Activated CD8-positive, alpha-beta memory T cell treated with anti-CD3 and anti-CD28 coated beads, Interleukin-2, amount 50 U/mL, for 4 hours (primary cell): ENCODE measurements around the gene FXYD6.
"Not testable (repeated sequence)": the region's sequence is repeated elsewhere in the genome, so short reads cannot be mapped to it uniquely, and the experiment has no call there.

Source experiments
- DNase-seq: peaks from one replicate; pipeline ENCODE4 v3.0.0-alpha.2; 2020

Gene FXYD6, protein sequence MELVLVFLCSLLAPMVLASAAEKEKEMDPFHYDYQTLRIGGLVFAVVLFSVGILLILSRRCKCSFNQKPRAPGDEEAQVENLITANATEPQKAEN

DNA sequence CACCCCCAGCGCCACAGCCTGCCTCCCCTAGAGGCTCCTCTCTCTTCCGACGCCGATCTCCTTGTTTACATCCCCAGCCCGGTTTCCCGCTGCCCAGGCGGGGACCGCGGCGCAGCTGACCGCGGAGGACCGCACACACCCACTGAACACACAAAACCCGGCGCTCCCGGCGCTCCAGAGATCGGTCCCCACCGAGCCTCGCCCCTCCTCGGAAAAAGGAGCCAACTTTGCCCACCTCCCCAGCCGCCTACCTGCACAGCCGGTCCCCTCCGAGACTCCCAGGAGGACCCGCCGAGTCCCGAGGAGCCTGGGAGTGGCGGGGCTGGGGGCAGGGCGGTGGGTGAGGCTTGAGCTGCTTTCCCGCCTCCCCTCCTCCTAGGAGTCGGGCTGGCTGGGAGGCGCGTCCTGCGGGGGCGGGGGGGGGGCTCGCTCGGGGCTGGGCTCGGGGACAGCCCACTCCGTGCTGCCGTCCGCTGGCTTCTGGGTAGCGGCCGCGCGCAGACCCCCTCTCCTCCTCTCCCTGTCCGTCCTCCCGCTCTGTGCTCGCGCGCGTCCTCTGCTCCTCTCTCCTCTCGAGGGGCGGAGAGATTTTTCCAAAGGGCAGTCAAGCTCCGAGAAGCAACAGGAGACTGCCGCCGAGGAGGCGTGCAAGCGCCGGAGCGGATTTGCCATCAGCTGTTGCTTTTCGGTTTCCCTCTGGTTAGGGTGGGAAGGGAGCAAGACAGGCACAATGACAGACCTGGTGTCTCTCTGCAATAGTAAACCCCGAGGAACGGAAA, at the start of gene FXYD6:
Gene FXYD6 (minus strand): TSS at position 318 of the 779 bp plus-strand sequence. CDS start 33,882 bp downstream, outside the sequence.
- no peak for DNase-seq

DNA sequence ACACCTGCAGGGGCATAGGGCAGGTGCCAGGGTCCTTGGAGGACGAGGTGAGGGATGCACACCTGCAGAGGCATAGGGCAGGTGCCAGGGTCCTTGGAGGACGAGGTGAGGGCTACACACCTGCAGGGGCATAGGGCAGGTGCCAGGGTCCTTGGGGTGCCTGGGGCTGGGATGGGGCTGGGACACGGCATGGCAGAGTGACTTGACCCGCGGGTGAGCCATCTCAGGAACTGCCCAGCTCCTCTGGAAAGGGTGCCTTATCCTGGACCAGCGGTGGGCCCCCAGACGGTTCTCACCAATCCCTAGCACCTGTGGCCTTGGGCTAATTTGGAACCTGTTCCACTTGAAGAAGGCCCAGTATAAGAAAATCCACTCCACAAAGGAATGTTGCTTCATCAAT, 49.7 kb upstream of the FXYD6 start:
- DNase-seq: not testable (repeated sequence)

DNA sequence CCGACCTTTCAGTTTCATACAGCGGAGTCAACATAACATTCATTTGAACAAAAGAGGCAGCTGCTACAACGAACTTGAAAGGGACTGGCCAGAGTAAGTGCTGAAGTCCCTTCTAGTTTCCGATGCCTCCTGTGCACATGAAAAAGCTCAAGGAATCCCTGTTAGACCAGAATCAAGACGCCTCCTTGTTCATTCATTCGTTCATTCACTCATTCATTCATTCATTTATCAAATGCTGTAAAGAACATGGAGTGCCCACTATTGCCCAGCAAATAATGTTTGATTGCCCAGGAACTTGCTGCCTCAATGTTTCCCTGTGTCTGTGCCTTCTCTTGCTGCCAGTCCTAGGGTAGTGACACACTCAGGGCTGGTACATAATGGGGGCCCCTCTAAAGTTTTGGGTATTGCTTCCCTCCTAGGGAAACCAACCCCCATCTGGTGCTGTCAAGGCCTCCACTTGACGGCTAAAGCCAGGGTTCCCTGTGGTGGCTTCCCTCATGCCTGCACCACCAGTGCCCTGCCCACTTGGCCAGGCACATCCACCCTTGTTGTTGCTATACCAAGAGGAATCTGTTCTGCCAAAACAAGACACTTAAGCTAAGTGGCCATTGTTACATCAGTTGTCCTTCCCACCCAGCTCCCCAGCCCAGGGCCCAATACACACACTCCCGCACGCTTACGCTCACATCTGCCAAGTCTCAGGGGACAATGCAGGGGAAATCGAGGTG, 48.9 kb upstream of the FXYD6 start:
- no peak for DNase-seq

DNA sequence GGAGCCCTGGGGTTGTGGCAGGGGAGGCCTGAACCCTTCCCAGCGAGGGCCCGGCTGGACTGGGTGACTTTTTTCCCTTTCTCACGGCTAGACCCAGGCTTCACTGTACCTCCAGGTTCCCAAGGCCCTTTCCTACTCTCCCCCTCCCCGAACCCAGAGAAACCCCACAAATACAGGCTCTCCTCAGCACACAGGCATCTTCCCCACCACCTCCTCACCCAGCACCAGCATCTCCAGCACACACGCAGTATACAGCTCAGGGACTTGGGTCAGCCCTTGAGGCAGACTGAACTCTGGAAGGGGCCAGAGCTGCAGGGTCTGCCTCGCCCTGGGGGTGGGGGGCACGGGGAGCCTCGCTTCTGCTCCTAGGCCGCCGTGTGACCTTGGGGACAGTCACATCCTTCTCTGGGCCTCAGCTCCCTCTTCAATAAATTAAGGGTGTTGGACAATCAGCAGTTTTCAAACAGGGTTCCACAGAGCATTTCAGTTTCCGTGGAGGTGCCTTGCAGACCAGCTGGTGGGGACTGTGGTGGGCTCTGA, 48.2 kb upstream of the FXYD6 start:
- DNase-seq: no peak

DNA sequence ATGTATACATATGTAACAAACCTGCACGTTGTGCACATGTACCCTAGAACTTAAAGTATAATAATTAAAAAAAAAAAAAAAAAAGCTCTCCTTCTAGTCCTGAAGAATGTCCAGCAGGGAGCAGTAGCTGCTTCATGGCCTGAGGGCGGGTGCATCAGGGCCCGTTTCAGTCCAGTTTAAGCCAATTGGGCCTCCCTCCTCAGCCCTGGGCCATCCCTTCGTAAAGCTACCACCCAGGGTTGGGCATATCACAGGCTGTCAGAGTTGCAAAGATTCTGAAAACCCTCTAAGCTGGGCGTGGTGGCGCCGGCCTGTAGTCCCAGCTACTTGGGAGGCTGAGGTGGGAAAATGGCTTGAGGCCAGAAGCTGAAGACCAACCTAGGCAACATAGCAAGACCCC, 47.3 kb upstream of the FXYD6 start:
- no peak for DNase-seq

DNA sequence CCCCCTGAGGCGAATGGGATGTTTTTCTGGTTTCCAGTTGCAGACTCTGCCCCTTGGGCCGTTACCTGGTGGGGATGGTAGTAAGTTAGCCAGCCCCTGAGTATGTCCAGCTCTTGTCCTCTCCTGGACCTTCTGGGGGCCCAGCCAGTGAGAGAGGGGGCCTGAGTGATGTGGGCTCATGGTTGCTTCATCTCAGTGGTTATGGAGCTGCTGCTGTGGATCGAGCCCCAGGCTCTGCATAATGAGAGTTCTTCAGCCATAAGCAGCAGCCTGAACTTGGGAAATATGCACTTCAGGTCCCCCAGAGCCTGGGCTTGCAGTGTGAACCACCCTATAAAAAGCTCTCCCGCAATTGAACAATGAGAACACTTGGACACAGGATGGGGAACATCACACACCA, 46.8 kb upstream of the FXYD6 start:
- DNase-seq: no peak

DNA sequence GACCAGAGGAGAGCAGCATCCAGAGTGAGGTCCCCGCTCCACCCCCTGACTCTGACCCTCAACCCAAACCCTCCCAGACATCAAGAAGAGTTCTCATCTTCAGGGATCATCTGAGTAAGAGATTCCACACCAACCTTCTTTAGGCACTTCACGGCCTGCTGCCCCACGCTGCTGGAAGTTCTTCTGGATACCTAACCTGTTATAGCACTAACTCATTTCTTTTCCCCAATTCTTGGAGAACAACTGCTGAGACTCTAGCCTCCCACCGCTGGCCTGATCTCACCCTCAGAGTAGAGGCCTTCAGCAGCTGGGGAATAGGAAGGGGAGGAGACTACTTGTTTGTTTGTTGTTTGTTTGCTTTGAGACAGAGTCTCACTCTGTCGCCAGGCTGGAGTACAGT, 45.4 kb upstream of the FXYD6 start:
- DNase-seq: no peak

DNA sequence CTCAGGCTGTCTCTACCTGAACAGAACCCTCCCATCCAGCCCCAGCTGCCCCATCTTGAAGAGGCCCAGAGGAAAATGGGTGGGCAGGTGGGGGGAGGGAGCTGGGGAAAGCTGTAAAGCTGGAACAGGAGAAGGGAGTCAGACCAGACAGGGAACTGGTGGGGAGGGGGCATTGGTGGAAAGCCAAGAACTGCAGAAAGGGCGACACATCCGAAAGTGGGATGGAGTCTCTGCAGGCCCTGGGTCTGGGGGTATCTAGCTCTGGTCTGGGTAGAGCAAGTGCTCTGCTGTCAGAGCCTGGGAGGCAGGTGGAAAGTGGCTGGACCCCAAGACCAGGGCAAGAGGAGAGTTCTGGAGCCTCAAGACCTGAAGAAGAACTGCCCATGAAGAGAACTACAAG, 45.0 kb upstream of the FXYD6 start:
- no peak for DNase-seq

DNA sequence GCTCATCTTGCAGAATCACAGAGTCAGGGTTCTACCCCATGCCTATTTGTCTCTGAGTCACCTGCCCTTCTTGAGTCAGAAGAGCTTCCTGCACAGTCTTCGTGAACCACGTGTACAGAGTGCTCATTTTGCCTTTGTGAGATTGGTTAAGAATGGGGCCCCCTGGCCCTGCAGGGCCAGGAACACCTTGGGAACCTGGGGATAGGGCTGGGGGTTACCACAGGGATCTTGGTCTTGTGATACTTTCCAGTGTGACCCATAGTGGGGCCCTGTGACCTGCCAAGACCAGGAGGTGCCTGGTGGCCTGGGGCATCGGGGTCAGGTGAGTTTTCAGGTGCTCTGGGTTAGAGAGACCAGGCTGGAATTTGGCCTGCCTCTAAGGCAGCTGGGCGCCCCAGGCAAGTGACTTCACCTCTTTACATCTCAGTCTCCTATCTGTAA, 43.3 kb upstream of the FXYD6 start:
- no peak for DNase-seq

DNA sequence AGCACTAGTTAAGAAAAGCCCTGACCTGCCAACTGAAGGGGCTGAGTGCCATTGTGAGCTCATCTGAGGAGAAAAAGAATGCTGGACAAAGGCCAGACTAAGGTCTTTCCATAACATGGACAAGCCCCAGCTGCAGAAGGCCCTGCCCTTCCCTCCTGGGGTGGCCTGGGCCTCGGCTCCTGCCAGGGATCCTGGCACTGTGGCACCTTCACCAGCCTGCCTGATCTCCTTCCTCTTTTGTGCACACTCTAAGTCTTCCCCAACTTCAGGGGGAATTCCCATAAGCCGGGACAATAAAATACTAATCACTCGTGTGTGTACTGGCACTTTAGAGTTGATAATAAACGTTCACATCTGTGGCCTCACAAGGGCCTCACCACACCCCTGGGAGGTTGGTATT, 42.9 kb upstream of the FXYD6 start:
- peak; percentile 1 for DNase-seq

DNA sequence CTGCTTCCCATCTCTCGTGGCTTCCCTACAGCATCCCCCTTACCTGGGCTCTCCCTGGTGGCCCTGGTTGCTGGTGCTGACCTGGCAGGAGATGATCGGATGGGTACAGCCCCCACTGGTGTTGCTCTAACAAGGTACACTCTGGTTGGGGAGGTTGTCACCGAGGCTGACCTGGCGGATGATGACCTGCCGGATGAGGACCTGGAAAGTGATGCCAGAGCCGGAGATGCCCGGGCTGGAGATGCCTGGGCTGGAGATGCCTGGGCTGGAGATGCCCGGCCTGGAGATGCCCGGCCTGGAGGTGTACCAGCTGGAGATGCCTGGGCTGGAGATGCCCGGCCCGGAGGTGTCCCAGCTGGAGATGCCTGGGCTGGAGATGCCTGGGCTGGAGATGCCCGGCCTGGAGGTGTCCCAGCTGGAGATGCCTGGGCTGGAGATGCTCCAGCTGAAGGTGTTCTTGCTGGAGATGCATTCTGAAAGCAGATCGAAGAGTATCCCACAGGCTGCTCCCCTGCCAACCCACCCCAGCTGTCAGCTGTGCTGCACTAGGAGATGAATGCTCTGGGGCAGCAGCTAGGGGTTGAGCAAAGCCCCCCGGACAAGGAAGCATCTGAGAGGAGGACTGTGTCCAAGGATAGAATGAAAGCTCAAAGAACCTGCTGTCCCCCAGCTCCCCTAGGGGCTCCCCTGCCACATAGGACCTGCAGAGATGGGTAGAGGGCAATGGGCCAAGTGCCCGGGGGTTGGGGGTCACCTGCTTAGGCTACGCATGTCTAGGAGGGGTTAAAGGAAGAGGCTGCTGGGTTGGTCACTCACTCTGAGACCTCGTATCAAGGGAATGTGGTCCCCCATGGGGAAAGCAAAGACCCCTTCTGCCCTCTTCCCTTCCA, 42.2 kb upstream of the FXYD6 start:
- DNase-seq: peak; percentile 4

DNA sequence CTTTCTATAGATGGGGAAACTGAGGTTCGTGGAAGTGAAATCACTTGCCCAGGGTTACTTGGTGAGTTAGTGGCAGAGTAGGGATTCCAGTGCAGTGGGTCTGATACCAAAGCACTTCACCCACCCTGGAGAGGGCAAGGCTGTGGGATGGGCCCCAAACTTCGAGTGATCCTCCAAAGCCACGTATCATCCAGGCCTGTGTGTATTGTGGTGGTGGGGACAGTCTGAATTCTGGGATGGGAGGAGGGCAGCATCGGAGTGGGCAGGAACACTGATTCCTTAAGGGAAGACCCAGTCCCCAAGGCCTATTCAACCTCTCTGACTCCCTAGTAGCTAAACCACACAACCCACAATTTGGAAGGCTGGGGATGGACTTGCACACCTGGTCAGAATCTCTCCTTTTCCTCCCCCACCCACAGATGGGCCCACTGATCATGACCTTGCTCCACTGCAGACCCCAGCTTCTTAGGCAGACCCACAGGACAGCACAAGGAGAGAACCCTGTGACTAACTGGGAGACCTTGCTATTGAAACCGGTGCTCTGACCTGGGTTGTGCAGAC, 41.2 kb upstream of the FXYD6 start:
- peak; percentile 2 for DNase-seq

DNA sequence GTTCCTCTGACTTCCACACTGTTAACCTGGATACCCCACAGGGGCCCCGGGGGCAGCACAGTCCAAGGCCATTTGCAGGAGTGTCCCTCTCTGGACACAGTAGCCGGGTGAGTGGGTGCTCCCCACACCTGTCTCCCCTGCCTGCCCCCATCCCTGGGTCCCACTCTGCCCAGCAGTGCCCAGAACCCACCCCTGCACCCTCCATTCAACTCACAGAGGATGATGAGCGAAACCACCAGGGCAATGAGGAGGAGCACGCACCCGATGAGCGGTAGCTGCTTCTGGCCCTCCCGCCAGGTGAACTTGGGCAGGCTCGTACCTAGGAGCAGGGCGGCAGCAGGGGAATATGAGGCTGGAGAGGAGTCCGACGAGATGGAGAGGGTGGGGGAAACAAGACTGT, 40.5 kb upstream of the FXYD6 start:
- DNase-seq: peak; percentile 8

DNA sequence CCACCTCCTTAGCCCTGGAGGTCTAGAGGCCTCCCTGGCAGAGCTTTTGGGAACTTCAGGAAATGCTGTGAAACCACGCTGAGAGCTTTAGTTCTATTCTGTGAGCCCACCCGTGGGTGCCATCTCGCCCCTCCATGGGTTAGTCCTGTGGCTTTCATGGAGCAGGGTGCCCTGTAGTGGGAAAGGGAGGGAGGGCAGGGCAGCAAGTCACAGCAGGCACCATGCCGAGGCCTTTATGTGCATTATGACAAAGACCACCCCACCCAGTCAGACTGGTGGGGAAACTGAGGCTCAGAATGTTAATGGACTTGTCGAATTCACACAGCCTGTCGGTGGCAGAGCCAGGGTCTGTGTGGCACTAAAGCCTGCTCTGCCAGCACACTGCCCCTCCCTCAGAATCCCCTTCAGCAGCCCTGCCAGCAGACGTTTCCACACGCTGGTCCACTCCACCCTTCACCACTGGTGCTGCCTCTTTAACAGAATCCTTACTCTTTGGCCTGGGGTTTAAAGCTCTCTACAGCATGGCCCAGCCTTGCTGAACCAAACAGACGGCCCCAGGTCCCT, 39.3 kb upstream of the FXYD6 start:
- no peak for DNase-seq

DNA sequence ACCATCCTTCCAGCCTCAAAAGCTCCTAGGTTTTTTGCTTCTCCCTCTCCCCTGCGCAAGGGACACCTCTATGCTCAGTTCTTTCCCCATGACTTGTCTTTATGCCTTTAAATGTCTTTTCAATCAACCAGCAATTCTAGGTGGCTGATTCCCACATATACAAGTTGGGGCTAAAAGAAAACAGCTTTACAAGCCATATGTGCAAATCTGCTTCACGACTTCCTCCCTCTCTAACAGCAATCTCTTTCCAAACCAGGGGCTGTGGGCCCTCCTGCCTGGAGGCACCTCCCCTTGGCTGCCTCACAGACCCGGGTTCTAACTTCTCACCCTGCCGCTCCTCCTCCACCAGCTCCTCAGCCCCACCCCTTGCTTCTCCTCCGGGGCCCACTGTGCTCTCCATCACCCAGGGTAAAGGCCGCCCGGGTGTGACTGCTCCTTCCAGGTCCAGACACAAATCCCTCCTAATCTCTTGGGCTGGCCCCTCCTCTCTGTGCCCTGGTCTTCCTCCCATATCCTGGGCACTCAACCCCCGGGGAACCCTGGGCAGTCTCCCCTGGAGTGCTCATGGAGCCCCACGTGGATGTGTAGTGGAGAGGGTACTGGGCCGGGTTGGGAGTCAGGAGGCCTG, 38.6 kb upstream of the FXYD6 start:
- DNase-seq: no peak

DNA sequence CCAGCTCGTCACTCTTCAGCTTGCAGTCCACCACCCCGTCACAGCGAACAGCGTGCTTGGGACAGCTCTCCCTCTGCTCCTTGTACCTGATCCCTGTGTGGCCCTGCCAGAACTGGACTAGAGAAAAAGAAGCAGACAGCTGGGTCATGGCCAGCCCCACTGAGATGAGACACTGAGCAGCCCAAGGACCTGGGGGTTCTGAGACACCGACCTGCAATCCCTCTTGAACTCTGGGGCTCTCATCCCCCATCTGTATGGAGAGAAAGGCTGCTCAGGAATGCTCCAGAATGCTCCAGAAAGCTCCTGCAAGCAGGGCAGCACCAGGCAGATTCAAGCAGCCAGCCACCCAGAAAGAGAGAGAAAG, 37.9 kb upstream of the FXYD6 start:
- no peak for DNase-seq

DNA sequence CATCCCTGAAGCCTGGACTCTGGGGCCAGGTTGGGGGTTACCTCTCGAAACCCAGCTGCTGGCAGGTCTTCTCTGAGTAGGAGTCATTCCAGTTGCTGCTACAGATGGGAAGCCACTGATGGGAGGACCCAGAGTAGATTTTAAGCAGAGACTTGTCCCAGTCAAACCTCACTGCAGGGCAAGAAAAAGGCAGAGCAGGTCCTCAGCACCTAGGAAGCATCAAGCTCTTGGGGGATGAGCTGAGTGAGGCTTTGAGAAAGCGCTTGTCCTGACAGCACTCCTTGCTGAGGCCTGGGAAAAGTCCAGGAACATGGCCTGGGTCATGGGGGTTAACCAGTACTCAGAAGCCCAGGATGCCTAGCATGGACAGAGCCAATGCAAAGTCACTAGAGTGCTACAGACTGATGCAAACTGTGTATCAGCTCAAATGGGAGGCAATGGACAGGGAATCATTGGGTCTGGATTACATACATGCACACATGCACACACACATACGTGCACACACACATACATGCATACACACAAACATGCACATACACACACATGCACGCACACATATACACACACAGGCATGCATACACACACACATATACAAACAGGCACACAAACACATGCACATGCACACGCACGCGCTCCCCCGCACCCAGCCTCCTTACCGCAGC, 37.4 kb upstream of the FXYD6 start:
- no peak for DNase-seq

DNA sequence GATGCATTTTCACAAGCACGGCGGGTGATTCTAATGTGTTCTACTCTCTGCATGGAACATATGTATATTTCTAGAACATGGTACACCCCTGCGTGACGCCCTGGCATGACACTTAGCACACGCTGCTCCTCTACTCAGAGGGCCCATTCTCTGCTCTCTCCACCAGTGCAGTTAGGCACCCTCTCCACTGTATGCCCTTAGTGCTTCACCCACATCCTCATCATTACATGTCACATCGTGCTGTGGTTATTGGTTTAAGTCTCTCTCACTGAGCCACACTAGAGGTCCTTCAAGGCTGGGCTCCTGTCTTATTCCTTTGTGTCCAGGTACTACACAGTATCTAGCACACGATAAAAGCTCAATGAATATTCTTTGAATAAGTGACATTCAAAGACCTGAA, 36.0 kb upstream of the FXYD6 start:
- DNase-seq: no peak

DNA sequence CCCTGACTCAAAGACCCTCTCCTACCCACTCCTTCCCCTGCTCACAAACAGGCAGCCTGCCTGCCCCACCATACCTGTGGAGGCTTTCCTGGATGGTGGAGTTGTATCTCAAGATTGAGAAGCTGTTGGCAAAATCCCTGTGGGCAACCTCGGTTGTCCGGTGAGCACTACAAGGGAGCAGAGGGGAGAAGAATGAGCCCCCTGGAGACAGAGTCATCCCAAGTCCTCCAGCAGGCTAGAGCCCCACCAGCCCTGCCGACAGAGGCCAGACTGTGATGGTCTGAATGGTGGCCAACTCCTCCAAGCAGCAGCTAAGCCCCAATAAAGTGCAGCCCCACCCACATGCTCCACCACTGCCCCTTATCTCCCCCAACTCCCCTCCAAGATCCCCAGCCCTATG, 35.2 kb upstream of the FXYD6 start:
- no peak for DNase-seq

DNA sequence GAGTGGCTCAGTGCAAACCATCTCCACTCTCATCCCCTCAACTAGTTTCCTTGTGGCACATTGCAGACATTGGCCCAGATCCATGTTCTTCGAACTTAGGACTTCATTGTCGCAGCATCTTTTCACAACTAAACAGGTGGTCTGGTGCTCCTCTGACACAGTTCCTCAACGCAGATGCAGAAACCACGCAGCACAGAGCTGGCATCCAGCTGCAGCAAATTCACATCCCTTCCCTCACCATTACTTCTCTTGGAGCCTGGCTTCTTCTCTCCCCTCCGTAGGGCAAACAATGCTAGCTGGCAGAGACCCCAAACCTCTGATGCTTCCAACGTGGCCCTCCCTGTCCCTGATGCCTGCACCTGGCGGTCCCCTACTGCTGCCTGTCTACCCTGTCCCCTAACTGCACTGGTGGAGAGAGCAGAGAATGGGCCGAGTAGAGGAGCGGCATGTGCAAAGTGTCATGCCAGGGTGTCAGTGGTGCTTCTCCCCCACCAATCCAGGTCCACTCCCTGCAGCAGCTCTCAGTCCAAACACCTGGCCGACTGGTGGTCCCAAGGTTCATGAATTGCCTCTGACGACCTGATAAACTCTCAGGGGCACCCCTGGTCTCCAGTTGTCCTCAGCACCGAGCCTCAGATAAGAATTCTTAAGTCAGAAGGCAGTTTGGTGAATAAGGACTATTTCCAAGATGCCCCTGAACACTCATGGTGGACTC, 34.6 kb upstream of the FXYD6 start:
- no peak for DNase-seq

DNA sequence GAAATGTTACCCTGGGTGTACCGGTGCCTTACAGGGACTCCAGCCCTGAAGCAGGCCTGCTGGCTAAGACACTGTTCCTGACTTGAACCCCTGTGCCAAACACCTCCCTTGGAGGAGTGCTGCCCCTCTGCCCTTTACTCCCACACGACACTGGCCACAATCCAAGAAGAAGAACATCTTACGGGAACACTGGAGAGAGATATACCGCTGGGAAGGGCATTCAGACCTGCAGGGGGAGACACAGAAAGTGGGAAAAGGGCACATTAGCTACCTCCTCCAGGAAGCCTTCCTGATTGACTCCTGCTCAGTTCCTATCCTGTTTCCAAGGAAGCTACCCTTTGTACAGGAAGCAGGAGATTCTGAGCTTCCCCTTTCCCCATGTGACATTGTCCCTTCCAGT, 34.1 kb upstream of the FXYD6 start:
- DNase-seq: no peak
